H1 (cell line): ENCODE results near the gene ACTN3.

Experiments
- MAX ChIP-seq: IDR thresholded peaks from 2 replicates; pipeline ENCODE4 v1.6.1; 2012; ENCODE audit warnings: inconsistent platforms
- POLR2A ChIP-seq, 2 experiments: IDR thresholded peaks; 1 replicate in 1 of 2; 2 replicates in 1 of 2; pipeline ENCODE4 v1.6.1; 2011; ENCODE audit warnings: low read depth in 2 of 2, low read length in 2 of 2, mild to moderate bottlenecking in 2 of 2; ENCODE audit errors: control extremely low read depth in 1 of 2

DNA sequence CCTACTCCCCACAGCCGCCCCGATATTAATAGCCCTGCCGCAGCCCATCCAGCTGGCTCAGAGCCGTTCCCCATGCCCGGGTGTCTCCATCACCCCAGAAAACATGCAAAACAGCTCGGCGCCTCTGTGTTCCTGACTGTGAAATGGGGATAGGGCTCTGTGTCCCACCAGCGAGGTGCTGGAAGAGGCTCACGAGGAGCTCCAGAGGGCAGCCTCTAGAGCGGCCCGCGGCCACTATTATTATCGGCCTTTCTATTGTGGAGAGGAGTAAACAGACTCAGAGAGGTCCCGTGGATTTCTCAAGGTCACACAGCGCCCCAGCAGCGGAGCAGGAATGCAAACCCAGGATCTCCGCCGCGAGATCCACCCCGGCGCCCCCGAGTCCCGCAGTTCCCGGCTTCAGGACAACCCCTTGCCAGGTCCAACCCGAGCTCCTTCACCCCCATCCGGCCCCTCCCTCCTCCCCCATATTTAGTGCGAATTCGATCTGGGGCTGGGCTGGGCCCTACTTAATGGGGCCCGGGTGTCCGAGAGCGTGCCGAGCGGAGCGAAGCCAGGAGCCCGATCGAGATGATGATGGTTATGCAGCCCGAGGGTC lies at the start of gene ACTN3:
- TF ChIP-seq MAX (no peak), POLR2A (IDR thresholded peaks at IDR 0.05; ENCODE audit: control extremely low read depth in 1 of 2, low read depth in 2 of 2, low read length in 2 of 2) (no peak)
